NCI-H226 (cell line): ENCODE measurements around the gene TMEM17.

ENCODE experiments used
- DNase-seq: peaks from one replicate; pipeline ENCODE4 v3.0.0-alpha.2; 2015

The TMEM17 gene

GRCh38 chr2:62471404-62471803, 34.6 kb downstream of the TMEM17 start:
- DNase-seq, result no peak

- DNase-seq, result no peak
Measured at GRCh38 chr2:62469548-62469947, 36.4 kb downstream of the TMEM17 start.

- DNase-seq, result no peak
Measured at GRCh38 chr2:62469114-62469513, 36.9 kb downstream of the TMEM17 start.

DNA sequence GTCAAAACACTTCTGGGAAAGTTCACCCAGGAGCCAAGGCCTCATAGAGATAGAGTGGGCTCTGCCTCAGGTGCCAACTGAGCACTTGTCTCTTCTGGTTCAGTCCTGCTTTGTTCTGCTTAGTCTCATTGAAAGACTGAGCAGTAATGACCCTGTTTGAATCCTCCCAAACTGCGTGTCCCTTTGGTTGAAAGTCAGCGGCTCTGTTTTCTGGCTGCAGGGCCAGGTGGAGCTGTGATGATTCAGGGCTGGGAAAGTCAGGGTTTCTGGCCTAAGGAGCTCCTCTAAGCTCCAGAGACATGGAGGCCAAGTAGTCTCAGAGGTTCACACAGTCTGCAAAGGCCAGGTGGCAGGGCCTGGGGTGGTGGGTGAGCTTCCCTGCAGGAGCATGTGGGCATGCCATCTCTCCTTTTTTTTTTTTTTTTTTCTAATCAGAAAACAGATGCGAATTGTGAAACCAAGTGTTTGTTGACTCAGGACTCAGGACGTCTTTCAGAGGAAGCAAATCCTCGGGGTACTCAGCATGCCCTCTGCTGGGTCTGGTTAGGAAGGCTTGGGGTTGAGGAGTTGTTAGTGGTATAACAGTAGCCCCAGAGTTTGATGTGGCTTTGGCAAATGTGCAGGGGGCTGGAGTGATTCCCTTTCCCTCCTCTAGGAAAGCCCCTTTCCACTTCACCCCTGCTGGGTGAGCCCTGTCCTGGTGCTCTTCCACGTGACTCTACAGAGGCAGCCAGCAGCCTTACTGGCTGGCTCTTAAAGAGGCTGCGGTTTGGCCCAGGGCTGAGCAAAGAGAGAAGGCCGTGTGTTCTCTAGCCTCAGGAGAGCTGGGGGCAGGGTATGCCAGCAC, 38.3 kb downstream of the TMEM17 start:
- DNase-seq, result no peak

GRCh38 chr2:62467100-62467474, 38.9 kb downstream of the TMEM17 start:
- DNase-seq, result no peak

DNA sequence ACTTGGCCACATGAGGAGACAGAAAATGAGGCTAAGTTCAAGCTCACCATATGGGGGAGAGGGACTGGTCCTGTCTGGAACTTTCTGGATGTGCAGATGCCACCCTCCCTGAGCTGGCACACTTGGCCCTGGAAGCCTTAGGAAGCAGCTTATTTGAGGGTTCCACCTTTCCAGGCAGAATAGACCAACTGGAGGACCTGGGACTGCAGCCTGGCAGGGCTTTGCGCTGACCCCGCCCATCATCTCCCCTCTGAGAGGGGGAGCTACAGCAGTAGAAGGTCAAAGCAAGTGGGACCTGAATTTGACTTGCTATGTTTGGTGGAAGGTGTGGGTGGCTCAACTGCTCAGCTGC, 39.5 kb downstream of the TMEM17 start:
- no peak for DNase-seq

DNA sequence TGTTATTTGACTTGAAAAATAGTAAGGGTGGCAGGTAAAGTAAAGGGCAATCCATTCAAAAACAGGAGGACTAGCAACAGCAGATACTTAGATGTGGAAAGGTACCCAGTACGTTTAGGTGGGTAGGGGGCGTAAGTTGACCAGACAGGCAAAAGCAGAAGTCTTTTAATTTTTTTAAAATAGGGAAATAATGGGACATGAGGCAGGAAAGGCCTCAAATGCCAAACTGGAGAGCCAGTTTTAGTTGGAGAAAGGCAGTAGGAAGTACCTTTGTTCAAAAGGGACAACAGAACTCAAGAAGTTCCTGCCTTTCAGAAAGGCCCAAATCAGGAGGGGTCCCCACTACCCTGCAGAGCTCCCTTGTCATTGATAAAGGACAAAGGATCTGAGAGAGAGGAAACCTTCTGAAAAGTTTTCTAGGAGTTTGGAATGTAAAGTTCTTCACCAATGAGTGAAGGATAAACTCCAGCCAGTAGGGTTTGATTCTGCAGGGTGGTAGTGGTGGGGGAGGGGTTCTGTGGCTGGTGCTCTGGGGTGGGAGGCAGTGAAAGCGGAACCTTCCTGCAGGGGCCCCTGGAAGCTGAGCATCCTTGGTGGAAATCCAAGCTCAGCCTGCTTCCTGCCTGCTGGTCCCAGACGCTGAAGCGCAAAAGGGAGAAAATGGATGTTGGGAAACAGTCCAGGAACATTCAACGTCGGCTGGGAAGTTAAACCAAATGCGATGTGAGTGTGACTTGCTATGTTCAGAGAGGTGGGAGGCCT, 40.1 kb downstream of the TMEM17 start:
- no peak for DNase-seq

- no peak for DNase-seq
Measured at GRCh38 chr2:62465039-62465740, 40.8 kb downstream of the TMEM17 start.

DNA sequence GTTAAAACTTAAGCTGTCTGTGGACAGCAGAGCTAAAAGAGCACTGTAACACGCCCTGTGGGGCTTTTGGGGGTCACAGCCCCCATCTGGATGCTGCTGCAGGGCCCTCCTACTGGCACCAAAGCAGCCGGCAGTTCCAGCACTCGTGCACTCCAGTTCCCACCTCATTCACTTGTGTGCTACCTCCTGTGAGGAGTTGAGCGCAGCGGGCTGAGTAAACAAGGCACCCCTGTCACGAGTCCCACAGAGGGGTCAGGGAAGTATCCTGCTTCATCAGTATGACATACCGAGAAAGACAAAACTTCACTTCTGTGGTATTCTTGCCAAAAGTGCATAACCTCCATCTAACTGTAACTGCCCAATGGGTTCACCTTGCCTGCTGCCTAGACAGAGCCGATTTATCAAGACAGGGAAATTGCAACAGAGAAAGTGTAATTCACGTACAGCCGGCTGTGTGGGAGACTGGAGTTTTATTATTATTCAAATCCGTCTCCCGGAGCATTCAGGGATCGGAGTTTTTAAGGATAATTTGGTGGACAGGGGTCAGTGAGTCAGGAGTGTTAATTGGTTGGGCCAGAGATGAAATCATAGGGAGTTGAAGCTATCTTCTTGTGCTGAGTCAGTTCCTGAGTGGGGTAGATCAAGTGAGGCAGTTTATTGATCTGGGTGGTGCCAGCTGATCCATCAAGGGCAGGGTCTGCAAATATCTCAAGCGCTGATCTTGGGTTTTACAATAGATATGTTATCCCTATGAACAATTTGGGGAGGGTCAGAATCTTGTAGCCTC, 41.6 kb downstream of the TMEM17 start:
- DNase-seq, result no peak

- DNase-seq, result no peak
Measured at GRCh38 chr2:62462211-62462610, 43.8 kb downstream of the TMEM17 start.

GRCh38 chr2:62461707-62462106, 44.3 kb downstream of the TMEM17 start:
- peak; percentile 74 for DNase-seq

DNA sequence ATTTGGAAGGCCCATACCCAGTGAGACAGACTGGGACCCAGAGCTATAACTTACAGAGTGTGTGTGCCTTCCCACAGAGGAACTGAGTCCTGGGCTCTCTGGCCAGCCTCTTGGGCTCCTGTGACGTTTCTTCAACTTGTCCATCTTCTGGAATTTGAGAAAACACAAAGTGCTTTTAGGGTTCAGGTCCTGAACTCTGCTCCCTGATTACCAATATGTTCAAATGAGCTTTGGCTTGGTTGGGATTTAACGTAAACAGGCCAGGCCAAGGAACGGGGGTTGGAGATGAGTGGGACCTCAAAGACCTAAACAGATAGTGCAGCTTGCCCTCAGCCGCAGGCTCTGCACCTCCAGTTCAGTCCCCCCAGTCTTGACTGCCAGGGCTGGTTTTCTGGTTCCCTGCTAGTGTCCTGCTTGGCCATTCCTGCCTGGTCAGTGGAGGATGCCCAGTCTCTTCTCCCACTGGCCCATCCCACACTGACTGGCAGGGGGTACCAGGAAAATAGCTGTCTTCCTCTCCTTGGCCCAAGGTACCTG, 44.9 kb downstream of the TMEM17 start:
- DNase-seq, result no peak

DNA sequence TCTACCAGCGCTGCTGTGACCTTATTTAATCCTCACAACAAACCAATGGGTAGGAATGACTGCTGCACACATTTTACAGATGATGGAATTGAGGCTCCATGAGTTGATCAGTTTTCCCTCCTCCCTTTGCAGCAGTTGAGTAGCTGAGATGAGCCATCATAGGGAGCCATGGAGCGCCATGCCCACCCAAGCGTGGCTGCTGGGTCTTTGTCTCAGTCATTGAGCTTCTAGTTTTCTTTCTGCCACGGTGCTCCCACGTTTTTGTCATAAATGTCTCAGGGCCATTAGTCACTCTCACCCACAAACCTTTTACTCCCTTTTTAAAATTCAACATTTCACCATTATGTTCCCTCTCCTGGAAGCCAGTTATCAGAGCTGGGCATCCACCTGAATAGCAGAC, 45.8 kb downstream of the TMEM17 start:
- DNase-seq, result no peak

DNA sequence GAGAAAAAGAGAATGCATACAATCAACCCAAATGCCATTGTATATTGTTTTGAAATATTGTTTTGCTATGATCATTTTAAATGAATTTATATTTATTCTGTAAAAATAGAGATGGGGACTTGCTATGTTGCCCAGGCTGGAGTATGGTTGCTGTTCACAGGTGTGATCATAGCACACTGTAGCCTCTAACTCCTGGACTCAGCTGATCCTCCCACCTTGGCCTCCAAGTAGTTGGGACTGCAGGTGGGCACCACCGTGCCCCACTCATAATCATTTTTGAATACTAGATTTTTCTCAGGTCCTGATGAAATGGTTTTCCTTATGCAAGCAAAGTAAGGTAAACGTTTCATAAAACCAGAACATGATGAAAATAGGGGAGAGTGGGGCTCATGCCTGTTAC, 46.3 kb downstream of the TMEM17 start:
- DNase-seq, result no peak

DNA sequence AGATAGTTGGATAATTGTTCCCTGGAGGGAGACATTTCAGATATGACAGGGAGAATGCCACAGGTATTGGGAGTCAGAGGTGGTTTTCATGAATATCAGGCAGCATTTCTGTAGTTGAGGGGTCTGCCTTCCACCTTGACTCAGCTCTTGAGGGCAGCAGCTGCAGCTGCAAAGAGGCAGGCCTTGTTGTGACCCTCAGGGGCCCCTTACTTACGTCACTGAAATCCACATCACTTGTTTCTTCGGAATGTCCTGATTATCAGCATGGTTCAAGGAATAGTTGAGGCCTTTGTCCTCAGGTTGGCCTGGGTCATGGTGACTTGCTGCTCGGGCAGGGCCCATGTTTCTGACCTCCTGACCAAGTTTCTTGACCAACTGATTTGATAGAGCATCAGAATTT, 46.9 kb downstream of the TMEM17 start:
- DNase-seq, result no peak

DNA sequence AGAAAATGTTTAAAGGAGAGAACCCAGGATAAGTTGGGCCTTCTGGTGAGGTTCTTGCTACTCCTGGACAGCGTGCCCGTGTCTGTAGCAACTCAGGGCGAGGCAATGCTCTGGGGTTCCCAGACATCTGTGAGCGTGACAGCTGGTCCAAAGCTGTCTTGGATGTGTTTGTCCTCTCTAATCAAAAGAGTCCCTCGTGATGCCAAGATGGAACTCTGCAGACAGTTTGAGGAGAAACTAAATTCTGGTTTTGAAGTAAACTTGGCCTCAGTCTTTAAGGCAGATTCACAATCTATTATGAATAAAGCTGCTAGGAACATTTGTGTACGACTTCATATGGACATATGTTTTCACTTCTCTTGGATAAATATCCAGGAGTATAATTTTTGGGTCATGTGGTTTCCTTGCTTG, 47.3 kb downstream of the TMEM17 start:
- DNase-seq, result no peak

- no peak for DNase-seq
Measured at GRCh38 chr2:62458206-62458641, 47.8 kb downstream of the TMEM17 start.

DNA sequence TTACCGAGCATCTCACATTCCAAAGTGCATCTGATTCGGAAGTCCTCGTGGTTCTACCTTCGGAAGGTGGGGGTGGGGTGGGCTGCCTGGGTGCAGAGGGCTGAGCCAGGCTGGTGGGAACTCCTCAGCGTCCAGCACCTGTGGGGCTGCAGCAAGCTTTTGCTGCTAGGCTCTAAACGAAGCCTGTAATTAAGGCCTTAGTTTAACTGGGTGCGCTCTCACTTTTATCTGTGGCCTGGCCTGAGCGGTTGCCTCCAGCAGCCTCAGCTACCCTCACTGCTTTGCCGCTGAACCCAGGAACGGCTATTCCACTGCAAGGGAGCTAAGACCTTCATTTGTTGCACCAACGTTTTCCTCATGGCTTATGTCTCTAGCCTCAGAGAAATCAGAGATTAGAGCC, 48.4 kb downstream of the TMEM17 start:
- no peak for DNase-seq

DNA sequence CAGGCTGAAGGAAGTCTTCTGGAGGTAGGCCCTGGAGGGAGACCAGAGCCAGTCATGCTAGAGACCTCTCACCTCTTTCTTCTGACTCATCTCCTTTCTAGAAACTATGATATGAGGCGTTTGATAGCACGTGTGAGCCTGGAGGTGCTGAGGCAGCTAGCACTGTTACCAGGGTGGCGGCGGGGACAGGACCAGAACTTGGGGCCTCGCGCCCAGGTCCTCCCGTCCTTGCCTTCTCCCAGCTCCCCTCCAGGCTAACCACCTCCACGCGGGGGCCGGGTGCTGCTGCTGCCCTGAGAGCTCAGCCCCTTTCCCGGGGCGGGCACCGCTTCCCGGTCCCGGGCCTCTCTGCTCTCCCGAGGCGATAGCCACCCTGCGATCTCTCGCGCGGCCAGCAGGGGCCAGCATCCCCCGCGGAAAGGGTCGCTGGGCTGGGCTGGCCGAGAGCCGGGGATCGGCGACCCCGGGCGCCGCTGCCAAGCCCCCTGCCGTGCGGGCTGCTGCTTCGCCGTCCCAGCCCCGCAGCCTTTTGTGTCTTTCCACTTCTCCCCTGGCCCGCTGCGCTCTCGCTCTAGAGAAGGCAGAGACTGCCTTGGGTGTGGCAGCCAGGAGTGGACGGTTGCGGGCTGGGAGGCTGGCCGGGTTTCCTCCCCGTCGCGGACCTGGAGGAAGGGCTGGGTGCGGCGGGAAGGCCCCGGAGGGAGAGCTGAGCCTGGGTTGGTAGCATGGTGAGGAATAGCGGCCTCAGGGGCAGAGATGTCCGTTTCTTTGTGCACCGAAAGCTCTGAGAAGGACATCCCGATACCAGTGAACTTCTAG, 49.1 kb downstream of the TMEM17 start:
- DNase-seq, result peak; percentile 70

DNA sequence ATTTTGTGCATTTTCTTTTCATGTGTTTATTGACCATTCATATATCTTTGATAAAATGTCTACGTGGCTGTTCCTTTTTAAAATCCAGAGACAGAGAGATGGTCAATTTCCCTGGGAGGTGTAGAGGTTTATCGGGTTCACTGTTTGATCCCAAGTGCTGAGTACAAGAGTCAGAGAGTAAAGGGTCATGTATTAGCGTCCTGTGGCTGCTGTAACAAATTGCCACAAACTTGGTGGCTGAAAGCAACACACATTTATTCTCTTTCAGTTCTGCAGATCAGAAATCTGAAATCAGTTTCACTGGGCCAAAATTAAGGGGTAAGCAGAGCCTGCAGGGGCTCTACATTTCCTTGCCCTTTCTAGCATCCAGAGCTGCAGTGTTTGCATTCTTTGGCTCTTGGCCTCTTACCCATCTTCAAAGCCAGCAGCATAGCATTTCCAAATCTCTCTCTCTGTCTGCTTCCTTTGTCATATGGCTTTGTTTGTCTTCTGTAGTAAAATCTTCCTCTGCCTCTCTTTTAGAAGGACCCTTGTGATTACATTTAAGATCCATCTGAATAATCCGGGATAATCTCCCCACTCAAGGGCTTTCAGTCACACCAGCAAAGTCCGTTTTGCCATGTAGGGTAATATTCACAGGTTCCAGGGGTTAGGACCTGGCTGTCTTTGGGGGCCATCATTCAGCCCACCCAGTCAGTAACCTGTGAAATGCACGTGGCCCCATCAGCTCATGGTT, 49.9 kb downstream of the TMEM17 start:
- DNase-seq, result no peak

- DNase-seq, result no peak
Measured at GRCh38 chr2:62453955-62454354, 52.0 kb downstream of the TMEM17 start.
